Fibroblast of mammary gland (primary cell): Measurements from ENCODE around the gene OARD1.

ENCODE experiments used
- DNase-seq: peaks from one replicate; pipeline ENCODE4 v3.0.0-alpha.2; 2010; ENCODE audit warnings: low read depth
- H3K4me3 ChIP-seq: 2 replicates; pipeline ENCODE4 v1.5.1; 2011; ENCODE audit warnings: low read depth, mild to moderate bottlenecking, low read length, moderate library complexity; ENCODE audit not compliant: control insufficient read depth
- TF ChIP-seq, protein P1 (sequence below): conservative IDR thresholded peaks from 2 replicates; pipeline ENCODE4 v1.5.1; 2011; ENCODE audit warnings: low read depth, low read length, inconsistent platforms; ENCODE audit not compliant: control insufficient read depth, insufficient read depth

Gene OARD1

DNA sequence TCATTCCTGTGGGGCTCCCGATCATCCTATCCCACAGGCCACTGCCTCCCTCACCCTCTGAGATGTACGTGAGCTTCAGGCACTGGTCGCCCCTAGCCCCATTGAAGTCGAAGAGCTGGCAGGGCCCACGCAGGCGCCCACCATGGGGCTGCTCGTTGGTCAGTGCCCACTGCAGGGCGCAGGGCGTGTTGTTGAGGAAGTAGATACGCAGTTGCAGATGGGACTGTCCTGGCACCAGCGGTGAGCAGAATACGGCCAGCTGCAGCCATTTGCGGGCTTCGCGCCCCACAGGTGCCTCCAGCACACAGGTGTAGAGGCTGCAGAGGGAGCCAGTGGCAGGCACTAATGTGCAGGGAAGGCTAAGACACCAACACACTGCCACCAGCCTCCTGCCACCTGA lies 39.3 kb downstream of the OARD1 start:
- DNase-seq = no peak
- H3K4me3 ChIP-seq = no peak overlapping the region
- TF ChIP-seq, protein P1, sequence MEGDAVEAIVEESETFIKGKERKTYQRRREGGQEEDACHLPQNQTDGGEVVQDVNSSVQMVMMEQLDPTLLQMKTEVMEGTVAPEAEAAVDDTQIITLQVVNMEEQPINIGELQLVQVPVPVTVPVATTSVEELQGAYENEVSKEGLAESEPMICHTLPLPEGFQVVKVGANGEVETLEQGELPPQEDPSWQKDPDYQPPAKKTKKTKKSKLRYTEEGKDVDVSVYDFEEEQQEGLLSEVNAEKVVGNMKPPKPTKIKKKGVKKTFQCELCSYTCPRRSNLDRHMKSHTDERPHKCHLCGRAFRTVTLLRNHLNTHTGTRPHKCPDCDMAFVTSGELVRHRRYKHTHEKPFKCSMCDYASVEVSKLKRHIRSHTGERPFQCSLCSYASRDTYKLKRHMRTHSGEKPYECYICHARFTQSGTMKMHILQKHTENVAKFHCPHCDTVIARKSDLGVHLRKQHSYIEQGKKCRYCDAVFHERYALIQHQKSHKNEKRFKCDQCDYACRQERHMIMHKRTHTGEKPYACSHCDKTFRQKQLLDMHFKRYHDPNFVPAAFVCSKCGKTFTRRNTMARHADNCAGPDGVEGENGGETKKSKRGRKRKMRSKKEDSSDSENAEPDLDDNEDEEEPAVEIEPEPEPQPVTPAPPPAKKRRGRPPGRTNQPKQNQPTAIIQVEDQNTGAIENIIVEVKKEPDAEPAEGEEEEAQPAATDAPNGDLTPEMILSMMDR = no peak

DNA sequence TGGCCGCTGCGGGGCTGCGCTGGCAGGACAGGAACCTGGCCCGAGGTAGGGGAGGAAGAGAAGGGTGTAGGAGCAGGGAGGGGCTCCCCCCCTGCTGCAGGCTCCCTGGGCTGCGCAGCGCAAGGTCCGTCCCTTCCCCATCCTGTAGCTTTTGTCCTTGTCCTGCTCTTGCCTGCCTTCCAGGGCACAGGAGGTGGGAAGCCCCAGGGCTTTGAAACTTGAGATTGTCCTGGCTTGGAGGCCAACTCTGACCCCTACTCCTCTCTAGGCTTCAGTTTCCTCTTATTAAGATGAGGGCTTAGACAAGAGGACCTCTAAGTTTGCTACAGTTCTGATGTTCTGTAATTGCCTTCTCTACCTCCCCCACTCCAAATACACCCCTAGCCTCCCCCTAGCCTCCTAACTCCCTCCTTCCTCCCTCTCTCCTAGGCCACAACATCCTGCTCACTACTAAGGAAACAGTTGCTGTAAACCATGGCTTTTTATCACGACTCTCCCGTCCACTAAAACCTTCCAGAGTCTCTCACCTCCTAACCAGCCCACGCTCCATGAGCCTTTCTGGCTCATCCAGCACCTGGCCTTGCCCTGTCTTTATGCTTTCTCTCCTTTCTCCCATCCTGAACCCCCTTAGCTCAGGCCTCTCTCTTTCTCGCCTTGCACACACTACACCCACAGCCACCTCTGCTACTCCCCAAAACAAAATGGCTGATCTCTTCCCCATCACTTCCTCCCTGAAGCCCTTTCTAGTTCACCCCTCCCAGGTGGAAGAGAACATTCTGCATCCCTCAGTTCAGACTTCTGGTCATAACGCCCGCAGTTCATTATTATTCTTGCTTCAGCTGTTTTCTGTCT lies 43.4 kb downstream of the OARD1 start:
- peak overlapping the region; percentile 44 for H3K4me3 ChIP-seq
- no peak for DNase-seq
- TF ChIP-seq, protein P1 = no peak

DNA sequence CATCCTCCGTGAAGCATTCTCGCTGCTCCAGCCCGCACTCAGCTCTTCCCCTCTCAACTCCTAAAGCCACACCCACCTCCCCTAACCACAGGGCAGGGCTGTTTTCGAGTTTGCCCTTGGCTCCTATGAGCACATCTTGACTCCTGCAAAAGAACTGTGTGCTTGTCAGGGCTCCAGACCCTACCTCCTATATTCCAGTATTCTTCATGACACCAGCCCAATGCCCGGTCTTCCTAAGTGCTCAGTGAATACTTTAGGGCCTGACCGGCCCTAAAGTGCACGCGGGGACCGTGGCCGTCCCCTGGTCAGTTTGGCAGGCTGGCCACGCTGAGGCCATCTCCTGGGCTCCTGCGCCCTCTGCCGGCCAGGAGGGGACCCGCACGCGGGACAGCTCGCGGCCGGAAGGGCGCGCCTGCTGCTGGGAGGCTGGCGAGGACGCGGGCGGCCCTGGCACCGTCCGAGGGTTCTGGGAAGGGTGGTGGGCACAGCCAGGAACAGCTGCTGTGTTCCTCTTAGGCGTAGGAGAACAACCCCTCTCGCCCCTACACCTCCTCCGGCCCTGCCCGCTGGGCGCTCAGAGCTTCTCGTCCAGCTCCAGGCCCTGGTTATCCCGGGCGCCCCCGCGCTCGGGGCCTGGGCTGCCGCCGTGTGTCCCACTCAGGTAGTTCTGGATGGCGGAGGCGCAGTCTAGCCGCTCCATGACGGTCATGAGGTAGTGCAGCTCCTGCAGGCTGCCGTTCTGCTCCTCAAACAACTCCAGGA lies 44.2 kb downstream of the OARD1 start:
- peak overlapping the region; percentile 44 for H3K4me3 ChIP-seq
- DNase-seq = peak; percentile 57
- TF ChIP-seq, protein P1 = peak; percentile 60

DNA sequence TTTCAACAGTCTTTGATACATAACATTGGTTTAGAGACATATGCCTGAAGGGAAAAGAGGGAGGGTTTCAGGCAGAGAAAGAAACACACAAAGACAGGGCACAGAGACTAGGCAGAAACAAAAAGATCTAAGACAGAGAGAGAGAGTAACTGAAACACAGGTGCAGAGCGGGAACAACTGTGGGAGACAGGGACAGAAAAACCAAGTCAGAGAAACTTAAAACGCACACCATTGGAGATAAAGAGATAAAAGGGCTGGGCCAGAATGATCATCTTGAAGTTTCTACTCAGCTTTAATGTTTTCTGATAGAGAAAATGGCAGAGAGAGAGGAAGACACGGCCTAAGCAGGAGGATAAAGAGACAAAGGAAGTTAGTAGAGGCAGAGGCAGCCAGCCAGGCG lies 44.9 kb downstream of the OARD1 start:
- DNase-seq = no peak
- H3K4me3 ChIP-seq = peak overlapping the region; percentile 37
- TF ChIP-seq, protein P1 = no peak

DNA sequence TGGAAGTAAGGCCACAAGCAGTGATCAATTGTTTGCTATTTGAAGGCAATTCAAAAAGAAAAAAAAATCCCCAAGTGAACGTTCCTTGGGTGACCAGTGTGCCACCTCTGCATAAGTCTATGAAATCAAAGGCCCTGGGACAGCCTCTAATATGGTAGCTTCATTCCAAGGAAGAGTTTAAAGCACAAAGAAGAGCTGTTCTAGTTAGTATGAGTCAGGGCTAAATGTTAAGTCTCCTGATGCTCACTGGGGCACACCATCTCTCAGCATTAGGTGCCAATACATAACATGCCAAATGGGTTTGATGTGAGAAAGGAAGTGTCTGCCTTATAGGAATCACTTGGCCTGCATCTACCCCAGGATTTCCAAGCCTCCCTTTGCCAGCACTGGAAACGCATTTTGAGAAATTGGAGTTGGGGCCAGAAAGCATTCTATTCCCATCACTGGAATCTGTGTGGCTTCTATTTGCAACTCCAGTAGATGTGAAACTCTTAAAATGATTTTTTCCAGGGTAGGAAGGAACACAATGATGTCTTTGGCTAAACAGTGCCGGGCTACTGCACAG lies 46.1 kb downstream of the OARD1 start:
- DNase-seq = no peak

DNA sequence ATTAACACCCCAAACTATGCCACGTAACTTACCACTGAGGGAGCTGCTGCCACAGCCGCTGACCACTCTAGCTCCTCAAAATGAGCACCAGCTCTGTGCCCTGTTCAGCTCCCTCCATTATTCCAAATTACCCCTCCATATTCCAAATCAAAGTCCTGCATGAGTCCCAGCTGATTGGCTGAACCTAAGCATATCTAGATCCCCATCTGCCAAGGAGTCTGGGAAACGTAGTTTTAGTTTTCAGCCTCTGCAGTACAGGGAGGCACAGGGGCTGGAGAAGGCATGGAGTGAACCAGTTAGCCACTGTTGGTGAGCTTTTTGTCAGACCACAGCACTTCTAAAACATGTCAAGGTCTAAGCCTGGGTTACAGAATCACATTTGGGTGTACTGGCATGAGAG lies 49.0 kb downstream of the OARD1 start:
- no peak overlapping the region for H3K4me3 ChIP-seq
- TF ChIP-seq, protein P1 = no peak
- no peak for DNase-seq

More for the DNA sequence above, 46.1 kb downstream of the OARD1 start:
- TF ChIP-seq, protein P1 = no peak
- H3K4me3 ChIP-seq = no peak overlapping the region
